Heart left ventricle (tissue), 13 donors: Measurements from ENCODE around the gene TMEM82.

Source experiments
- POLR2A ChIP-seq, 2 donors: fragments of 450-650 bp; IDR thresholded peaks; one replicate each; pipeline ENCODE4 v1.6.1; 2017; ENCODE audit warnings: antibody characterized with exemption in 2 of 2, mild to moderate bottlenecking in 2 of 2, moderate library complexity in 2 of 2
- TF ChIP-seq, protein P1 (sequence below), 12 donors: fragments of 200-600 bp; sonication (generic) in 4 of 12; IDR thresholded peaks; one replicate each; pipeline versions ENCODE4 v1.5.0 to v1.8.0; 2018 to 2022; ENCODE audit warnings: antibody characterized with exemption in 12 of 12, mild to moderate bottlenecking in 5 of 12
- donor health status: ischemic (EF 13 %, LVEDD 7.1; RV severe dilation, severe dysfunction).
- donor health status: DM: no; HTN: yes; CAD: no.
- donor health status: DM: no; HTN: no; CAD: no.
- donor health status: ischemic (EF 25% LVEDD 6.9; RV normal size, moderate dysfunction).
- donor health status: ischemic (EF 25% LVEDD 5.7; RV mildly dilated, moderate dysfunction).
- donor health status: ischemic (EF 35%, LVEDD 5.7; RV mildly dilated, moderate dysfunction).
- donor health status: nonischemic (EF 11% LVEDD 7.7; RV severe dilation, severe dysfunction).
- donor health status: DM: yes; HTN: yes; CAD: no.
- donor health status: PGD.
- donor health status: ischemic (EF 29% LVEDD 5.4; RV normal size, mild dysfunction).
- donor health status: nonischemic (EF 23%, LVEDD 6.1; RV moderate dilation, normal function).

DNA sequence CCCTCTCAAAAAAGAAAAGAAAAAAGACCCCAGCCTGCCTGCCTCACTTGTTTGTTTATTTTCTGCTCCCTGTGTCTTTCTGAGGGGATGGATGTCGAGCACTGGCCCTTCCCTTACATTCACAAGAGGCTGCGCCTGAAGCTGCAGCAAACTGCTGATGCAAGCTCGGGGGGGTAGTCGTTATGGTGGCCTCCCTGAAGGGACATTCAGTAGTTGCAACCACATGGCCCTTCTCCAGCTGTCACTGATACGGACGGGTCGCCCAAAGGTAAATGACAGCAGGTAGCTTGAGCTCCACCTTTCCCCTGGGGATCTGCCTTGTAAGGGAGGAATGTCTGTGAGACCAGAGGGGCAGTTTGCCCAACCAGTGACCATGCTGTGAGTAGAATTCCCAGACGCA is 40.5 kb upstream of the TMEM82 start:
- TF ChIP-seq, protein P1, sequence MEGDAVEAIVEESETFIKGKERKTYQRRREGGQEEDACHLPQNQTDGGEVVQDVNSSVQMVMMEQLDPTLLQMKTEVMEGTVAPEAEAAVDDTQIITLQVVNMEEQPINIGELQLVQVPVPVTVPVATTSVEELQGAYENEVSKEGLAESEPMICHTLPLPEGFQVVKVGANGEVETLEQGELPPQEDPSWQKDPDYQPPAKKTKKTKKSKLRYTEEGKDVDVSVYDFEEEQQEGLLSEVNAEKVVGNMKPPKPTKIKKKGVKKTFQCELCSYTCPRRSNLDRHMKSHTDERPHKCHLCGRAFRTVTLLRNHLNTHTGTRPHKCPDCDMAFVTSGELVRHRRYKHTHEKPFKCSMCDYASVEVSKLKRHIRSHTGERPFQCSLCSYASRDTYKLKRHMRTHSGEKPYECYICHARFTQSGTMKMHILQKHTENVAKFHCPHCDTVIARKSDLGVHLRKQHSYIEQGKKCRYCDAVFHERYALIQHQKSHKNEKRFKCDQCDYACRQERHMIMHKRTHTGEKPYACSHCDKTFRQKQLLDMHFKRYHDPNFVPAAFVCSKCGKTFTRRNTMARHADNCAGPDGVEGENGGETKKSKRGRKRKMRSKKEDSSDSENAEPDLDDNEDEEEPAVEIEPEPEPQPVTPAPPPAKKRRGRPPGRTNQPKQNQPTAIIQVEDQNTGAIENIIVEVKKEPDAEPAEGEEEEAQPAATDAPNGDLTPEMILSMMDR (IDR thresholded peaks at IDR 0.05), result no peak
- TF ChIP-seq POLR2A (IDR thresholded peaks at IDR 0.05), result no peak
